Prostate gland (tissue), 2 donors: Measurements from ENCODE around the gene NCAM2. TPM values are rescaled to one million over a fixed set of nuclear protein-coding genes. Genes with fewer than 3 reads are reported as not detected.

ENCODE experiments used
- DNase-seq: peaks from one replicate; pipeline ENCODE4 v3.0.0-alpha.2; 2019; ENCODE audit warnings: low spot score
- H3K27ac ChIP-seq, 2 donors: fragments of 200-600 bp; sonication (generic); 2 replicates each; pipeline ENCODE4 v1.5.1; 2017 to 2019
- H3K27me3 ChIP-seq: fragments of 200-600 bp; sonication (generic); replicated peaks from 2 replicates; pipeline ENCODE4 v1.5.1; 2019; ENCODE audit not compliant: insufficient read depth
- H3K36me3 ChIP-seq, 2 donors: fragments of 200-600 bp; sonication (generic); 1 replicate in 1 of 2; 2 replicates in 1 of 2; pipeline versions ENCODE4 v1.5.1 to v1.8.1; 2017 to 2019
- H3K4me1 ChIP-seq: fragments of 200-600 bp; sonication (generic); replicated peaks from 2 replicates; pipeline ENCODE4 v1.5.1; 2019
- H3K4me3 ChIP-seq, 2 donors: fragments of 200-600 bp; sonication (generic); 2 replicates each; pipeline ENCODE4 v1.5.1; 2017 to 2019
- H3K9me3 ChIP-seq: fragments of 200-600 bp; sonication (generic); 2 replicates; pipeline ENCODE4 v1.5.1; 2017
- CTCF ChIP-seq, 4 experiments: fragments of 200-600 bp in 2 of 4; fragments of 450-650 bp in 2 of 4; sonication (generic) in 2 of 4; IDR thresholded peaks; 1 replicate in 3 of 4; 2 replicates in 1 of 4; pipeline ENCODE4 v1.5.1; 2016 to 2019; ENCODE audit warnings: antibody characterized with exemption in 4 of 4, mild to moderate bottlenecking in 2 of 4, moderate library complexity in 2 of 4
- POLR2A ChIP-seq: fragments of 450-650 bp; IDR thresholded peaks from one replicate; pipeline ENCODE4 v1.6.1; 2016; ENCODE audit warnings: antibody characterized with exemption, mild to moderate bottlenecking
- POLR2AphosphoS5 ChIP-seq: sonication (generic); formaldehyde crosslinking; IDR thresholded peaks from one replicate; pipeline ENCODE4 v1.6.1; 2017; ENCODE audit warnings: antibody characterized with exemption
- WGBS: methylation state at CpG from one replicate; pipeline ENCODE4 v1.1.5; 2018; 5-methylcytosine and 5-hydroxymethylcytosine counted together
- intact Hi-C: fragments of 100-400 bp; cut with DNase I; formaldehyde crosslinking; loops from one replicate; pipeline ENCODE4 v1.14.2; 2022
- total RNA-seq, 2 donors: library from RNA; depleted of rRNA; stranded (reverse); fragments of >200 nt; gene quantifications; one replicate each; pipeline ENCODE4 v1.1.0, GENCODE V29; 2016

Gene NCAM2
- total RNA-seq, 2 donors from 2014 or later = 1.1 to 21.9 TPM

GRCh38 chr21:21384977-21385376 lies 386.8 kb downstream of the NCAM2 start:
- no peak overlapping the region for H3K4me3 ChIP-seq
- H3K4me1 ChIP-seq = no peaks in the 10 kb centered on the region
- no peak for DNase-seq
- H3K27me3 ChIP-seq = no peaks in the 10 kb centered on the region
- intact Hi-C loops = no loop called here
- H3K36me3 ChIP-seq = no peaks in the 10 kb centered on the region
- no peak for TF ChIP-seq CTCF (IDR thresholded peaks at IDR 0.05)
- no peak for TF ChIP-seq POLR2A
- TF ChIP-seq POLR2AphosphoS5 = no peak
- H3K9me3 ChIP-seq = no peaks in the 10 kb centered on the region
- no peak overlapping the region for H3K27ac ChIP-seq
- WGBS = 83% methylated on average over 3 of the region's 3 CpGs

GRCh38 chr21:21385404-21385803 lies 387.2 kb downstream of the NCAM2 start:
- H3K36me3 ChIP-seq = no peaks in the 10 kb centered on the region
- WGBS = 57% methylated on average over 3 of the region's 3 CpGs
- intact Hi-C loops = no loop called here
- no peak for DNase-seq
- H3K9me3 ChIP-seq = no peaks in the 10 kb centered on the region
- no peaks in the 10 kb centered on the region for H3K4me1 ChIP-seq
- no peaks in the 10 kb centered on the region for H3K27me3 ChIP-seq
- no peak overlapping the region for H3K4me3 ChIP-seq
- H3K27ac ChIP-seq = no peak overlapping the region
- TF ChIP-seq POLR2A (no peak), CTCF (IDR thresholded peaks at IDR 0.05) (no peak), POLR2AphosphoS5 (no peak)

- Histone ChIP-seq H3K4me1 (no peaks in the 10 kb centered on the region), H3K27ac (no peak overlapping the region), H3K27me3 (no peaks in the 10 kb centered on the region), H3K4me3 (no peak overlapping the region), H3K36me3 (no peaks in the 10 kb centered on the region), H3K9me3 (no peaks in the 10 kb centered on the region)
- 62% methylated on average over 3 of the region's 3 CpGs for WGBS
- DNase-seq = no peak
- intact Hi-C loops = no loop called here
- TF ChIP-seq CTCF (IDR thresholded peaks at IDR 0.05) (no peak), POLR2A (no peak), POLR2AphosphoS5 (no peak)
Measured at GRCh38 chr21:21387916-21388315, 389.7 kb downstream of the NCAM2 start.

- Histone ChIP-seq H3K27me3 (no peaks in the 10 kb centered on the region), H3K9me3 (no peaks in the 10 kb centered on the region), H3K4me3 (no peak overlapping the region), H3K27ac (no peak overlapping the region), H3K4me1 (no peaks in the 10 kb centered on the region), H3K36me3 (no peaks in the 10 kb centered on the region)
- no peak for TF ChIP-seq CTCF (IDR thresholded peaks at IDR 0.05)
- no peak for TF ChIP-seq POLR2A
- TF ChIP-seq POLR2AphosphoS5 = no peak
- DNase-seq = no peak
- intact Hi-C loops = no loop called here
Measured at GRCh38 chr21:21394064-21394463, 395.9 kb downstream of the NCAM2 start.

- no peak for DNase-seq
- TF ChIP-seq POLR2AphosphoS5 (no peak), CTCF (IDR thresholded peaks at IDR 0.05) (no peak), POLR2A (no peak)
- no peaks in the 10 kb centered on the region for H3K27me3 ChIP-seq
- H3K36me3 ChIP-seq = no peaks in the 10 kb centered on the region
- intact Hi-C loops = no loop called here
- H3K4me1 ChIP-seq = no peaks in the 10 kb centered on the region
- 92% methylated on average over 4 of the region's 4 CpGs for WGBS
- H3K27ac ChIP-seq = no peak overlapping the region
- no peaks in the 10 kb centered on the region for H3K9me3 ChIP-seq
- H3K4me3 ChIP-seq = no peak overlapping the region
Measured at GRCh38 chr21:21396424-21396823, 398.2 kb downstream of the NCAM2 start.
